GM20000 (cell line): ENCODE measurements around the gene CECR2.

Experiments used
- DNase-seq: peaks from one replicate; pipeline ENCODE4 v3.0.0; 2012; ENCODE audit warnings: low spot score
- CTCF ChIP-seq: IDR thresholded peaks from 2 replicates; pipeline ENCODE4 v1.5.1; 2012; ENCODE audit warnings: mild to moderate bottlenecking, control low read depth; ENCODE audit errors: extremely low read depth, missing control alignments

CECR2 gene

DNA sequence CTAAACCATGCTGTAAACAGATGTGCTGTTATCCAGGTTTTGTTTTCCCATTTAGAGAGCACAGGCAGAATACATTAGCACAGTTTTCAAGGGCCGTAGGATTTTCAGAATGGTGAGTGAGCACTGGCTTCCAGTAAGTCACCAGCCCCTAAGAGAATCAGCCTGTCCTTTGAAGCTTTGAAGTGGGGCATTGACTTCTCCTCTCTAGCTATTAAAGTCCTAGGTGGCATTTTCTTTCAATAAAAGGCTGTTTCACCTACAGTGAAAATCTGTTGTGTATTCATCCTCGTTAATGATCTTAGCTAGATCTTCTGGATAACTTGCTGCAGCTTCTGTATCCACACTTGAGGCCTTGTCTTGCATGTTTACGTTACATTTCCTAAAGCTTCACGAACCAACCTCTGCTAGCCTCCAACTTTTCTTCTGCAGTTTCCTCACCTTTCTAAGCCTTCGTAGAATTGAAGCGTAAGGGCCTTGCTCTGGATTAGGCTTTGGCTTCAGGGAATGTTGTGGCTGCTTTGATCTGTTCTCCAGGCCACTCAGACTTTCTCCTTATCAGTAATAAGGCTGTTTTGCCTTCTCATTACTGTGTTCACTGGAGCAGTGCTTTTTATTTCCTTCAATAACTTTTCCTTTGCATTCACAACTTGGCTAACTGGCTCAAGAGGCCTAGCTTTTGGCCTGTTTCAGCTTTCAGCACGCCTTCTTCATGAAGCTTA lies 15.5 kb downstream of the CECR2 start:
- no peak for TF ChIP-seq CTCF
- DNase-seq, result no peak

GRCh38 chr22:17387356-17387755 lies 18.1 kb downstream of the CECR2 start:
- TF ChIP-seq CTCF, result no peak
- no peak for DNase-seq

GRCh38 chr22:17388235-17388634 lies 19.0 kb downstream of the CECR2 start:
- TF ChIP-seq CTCF, result no peak
- DNase-seq, result no peak

DNA sequence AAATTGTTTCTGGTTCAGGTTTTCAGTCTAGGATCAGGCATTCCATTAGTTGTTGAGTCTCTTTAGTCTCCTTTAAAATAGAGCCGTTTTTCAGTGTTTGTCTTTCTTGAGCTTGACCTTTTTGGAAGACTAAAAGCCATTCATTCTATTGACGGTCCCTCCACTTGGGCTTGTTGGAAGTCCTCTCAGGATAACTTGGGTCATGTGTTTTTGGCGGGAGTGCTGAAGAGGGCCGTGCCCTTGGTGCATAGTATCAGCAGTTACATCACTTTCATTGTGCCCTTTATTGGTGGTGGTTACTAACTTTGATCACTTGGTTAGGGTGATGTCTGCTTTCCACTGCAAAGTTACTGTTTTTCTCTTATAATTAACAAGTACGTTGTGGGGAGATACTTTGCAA lies 20.8 kb downstream of the CECR2 start:
- no peak for TF ChIP-seq CTCF
- no peak for DNase-seq

DNA sequence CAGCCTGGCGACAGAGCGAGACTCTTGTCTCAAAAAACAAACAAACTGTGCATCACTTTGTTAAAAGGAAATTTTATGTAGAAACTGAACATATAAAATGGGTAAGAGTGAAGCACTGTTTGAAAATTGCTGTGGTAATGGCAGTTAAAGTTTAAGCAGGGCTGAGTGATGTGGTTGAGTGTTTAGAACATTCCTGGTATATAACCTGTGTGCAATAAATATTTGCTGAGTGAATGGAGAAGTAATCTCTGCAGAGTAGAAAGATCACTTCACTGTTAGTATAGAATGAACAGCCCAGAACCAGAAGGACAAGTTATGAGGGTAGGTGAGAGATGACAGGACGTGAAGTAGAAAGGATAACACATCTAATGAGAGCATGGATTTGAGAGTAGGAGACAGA lies 27.3 kb downstream of the CECR2 start:
- TF ChIP-seq CTCF, result no peak
- DNase-seq, result no peak

- no peak for TF ChIP-seq CTCF
- no peak for DNase-seq
Observed at GRCh38 chr22:17397756-17398547, 28.7 kb downstream of the CECR2 start.

- TF ChIP-seq CTCF, result no peak
- DNase-seq, result no peak
Observed at GRCh38 chr22:17400305-17400704, 31.0 kb downstream of the CECR2 start.
